Astrocyte (in vitro differentiated cells and primary cell): ENCODE data around the gene DAGLA. TPM values are rescaled to one million over a fixed set of nuclear protein-coding genes. Genes with fewer than 3 reads are reported as not detected.

Experiments used
- DNase-seq: peaks from one replicate; pipeline ENCODE4 v3.0.0-alpha.2; 2010; ENCODE audit warnings: low read depth
- FAIRE-seq: peaks from 2 replicates; lab custom pipeline; 2011; peaks lifted over from hg19 to GRCh38; lab: Jason Lieb, UNC
- H2AFZ ChIP-seq: 2 replicates; pipeline ENCODE4 v1.6.0; 2012; ENCODE audit warnings: low read depth, low read length, inconsistent platforms
- H3K27ac ChIP-seq: 2 replicates; pipeline ENCODE4 v1.5.1; 2011; ENCODE audit warnings: low read depth, low read length, inconsistent platforms
- H3K27me3 ChIP-seq: 2 replicates; pipeline ENCODE4 v1.6.0; 2011; ENCODE audit warnings: low read length, inconsistent platforms; ENCODE audit not compliant: insufficient read depth
- H3K36me3 ChIP-seq: 2 replicates; pipeline ENCODE4 v1.5.1; 2011; ENCODE audit warnings: low read length, inconsistent platforms; ENCODE audit not compliant: insufficient read depth
- H3K4me1 ChIP-seq: 2 replicates; pipeline ENCODE4 v1.5.1; 2011; ENCODE audit warnings: low read length, inconsistent platforms; ENCODE audit not compliant: insufficient read depth
- H3K4me2 ChIP-seq: 2 replicates; pipeline ENCODE4 v1.6.0; 2012; ENCODE audit warnings: low read length, inconsistent platforms
- H3K4me3 ChIP-seq: 2 replicates; pipeline ENCODE4 v1.5.1; 2011; ENCODE audit warnings: low read depth, mild to moderate bottlenecking, low read length, inconsistent platforms; ENCODE audit not compliant: insufficient read depth
- H3K79me2 ChIP-seq: 2 replicates; pipeline ENCODE4 v1.6.0; 2012; ENCODE audit warnings: mild to moderate bottlenecking, low read length, inconsistent platforms; ENCODE audit not compliant: insufficient read depth
- H3K9ac ChIP-seq: 2 replicates; pipeline ENCODE4 v1.6.0; 2012; ENCODE audit warnings: mild to moderate bottlenecking, low read length, inconsistent platforms
- H3K9me3 ChIP-seq: 2 replicates; pipeline ENCODE4 v1.5.1; 2012; ENCODE audit warnings: low read depth, mild to moderate bottlenecking, low read length, inconsistent platforms; ENCODE audit not compliant: insufficient read depth
- H4K20me1 ChIP-seq: 2 replicates; pipeline ENCODE4 v1.6.0; 2012; ENCODE audit warnings: low read length, inconsistent platforms; ENCODE audit not compliant: insufficient read depth
- H3K27ac Mint-ChIP-seq: one replicate; pipeline ENCODE4 v1.8.0; 2021; ENCODE audit warnings: mild to moderate bottlenecking, mixed read lengths; ENCODE audit not compliant: unreplicated experiment
- H3K27me3 Mint-ChIP-seq: one replicate; pipeline ENCODE4 v1.8.0; 2021; ENCODE audit warnings: low read depth, mixed read lengths; ENCODE audit not compliant: unreplicated experiment
- H3K36me3 Mint-ChIP-seq: one replicate; pipeline ENCODE4 v1.8.0; 2021; ENCODE audit warnings: low read depth, mixed read lengths; ENCODE audit not compliant: unreplicated experiment
- H3K4me1 Mint-ChIP-seq: one replicate; pipeline ENCODE4 v1.8.0; 2021; ENCODE audit warnings: low read depth, mixed read lengths; ENCODE audit not compliant: unreplicated experiment
- H3K4me3 Mint-ChIP-seq: one replicate; pipeline ENCODE4 v1.8.0; 2021; ENCODE audit warnings: mild to moderate bottlenecking, moderate library complexity, mixed read lengths; ENCODE audit not compliant: unreplicated experiment
- H3K9me3 Mint-ChIP-seq: one replicate; pipeline ENCODE4 v1.8.0; 2021; ENCODE audit warnings: mild to moderate bottlenecking, mixed read lengths; ENCODE audit not compliant: unreplicated experiment
- CTCF ChIP-seq: IDR thresholded peaks from 2 replicates; pipeline ENCODE4 v1.5.1; 2011; ENCODE audit warnings: low read depth, mild to moderate bottlenecking, inconsistent platforms, low read length, moderate library complexity; ENCODE audit not compliant: insufficient read depth
- EZH2 ChIP-seq: IDR thresholded peaks from 2 replicates; pipeline ENCODE4 v1.6.1; 2012; ENCODE audit warnings: mild to moderate bottlenecking, low read length, inconsistent platforms; ENCODE audit not compliant: insufficient read depth
- total RNA-seq: library from RNA; stranded (reverse); gene quantifications from 2 replicates; pipeline ENCODE4 v1.2.1, GENCODE V29; 2021

The DAGLA gene
- total RNA-seq, 1 donor from 2014 or later, result 5.5 TPM

GRCh38 chr11:61704838-61705237 is 24.6 kb downstream of the DAGLA start:
- H3K9ac ChIP-seq, result no peak overlapping the region
- H3K79me2 ChIP-seq, result peaks cover 3% of the 10 kb centered on the region
- no peak for DNase-seq
- peaks cover 46% of the 10 kb centered on the region for H4K20me1 ChIP-seq
- no peaks in the 10 kb centered on the region for H3K9me3 ChIP-seq
- H3K4me1 ChIP-seq, result peaks cover 9% of the 10 kb centered on the region
- no peak overlapping the region for H2AFZ ChIP-seq
- H3K27ac ChIP-seq, result no peak overlapping the region
- no peak overlapping the region for H3K27ac Mint-ChIP-seq
- H3K4me3 ChIP-seq, result no peak overlapping the region
- H3K36me3 Mint-ChIP-seq, result no peaks in the 10 kb centered on the region
- no peaks in the 10 kb centered on the region for H3K36me3 ChIP-seq
- no peak overlapping the region for H3K4me2 ChIP-seq
- H3K27me3 Mint-ChIP-seq, result peaks cover 38% of the 10 kb centered on the region
- no peak for FAIRE-seq
- H3K4me1 Mint-ChIP-seq, result peaks cover 16% of the 10 kb centered on the region
- no peaks in the 10 kb centered on the region for H3K27me3 ChIP-seq
- no peak for TF ChIP-seq CTCF
- no peak for TF ChIP-seq EZH2
- no peak overlapping the region for H3K4me3 Mint-ChIP-seq
- no peaks in the 10 kb centered on the region for H3K9me3 Mint-ChIP-seq

- H3K9me3 ChIP-seq, result no peaks in the 10 kb centered on the region
- Mint-ChIP-seq H3K27ac (no peak overlapping the region), H3K4me3 (no peak overlapping the region), H3K4me1 (peaks cover 4% of the 10 kb centered on the region), H3K27me3 (peaks cover 33% of the 10 kb centered on the region), H3K9me3 (no peaks in the 10 kb centered on the region), H3K36me3 (no peaks in the 10 kb centered on the region)
- peaks cover 3% of the 10 kb centered on the region for H3K79me2 ChIP-seq
- H3K36me3 ChIP-seq, result no peaks in the 10 kb centered on the region
- no peak overlapping the region for H3K27ac ChIP-seq
- peaks cover 39% of the 10 kb centered on the region for H4K20me1 ChIP-seq
- no peak overlapping the region for H2AFZ ChIP-seq
- H3K4me1 ChIP-seq, result no peaks in the 10 kb centered on the region
- no peaks in the 10 kb centered on the region for H3K27me3 ChIP-seq
- TF ChIP-seq CTCF (no peak), EZH2 (no peak)
- no peak for DNase-seq
- no peak for FAIRE-seq
- no peak overlapping the region for H3K9ac ChIP-seq
- no peak overlapping the region for H3K4me3 ChIP-seq
- no peak overlapping the region for H3K4me2 ChIP-seq
Observed at GRCh38 chr11:61706452-61707400, 26.5 kb downstream of the DAGLA start.

- FAIRE-seq, result no peak
Observed at GRCh38 chr11:61707574-61707973, 27.4 kb downstream of the DAGLA start.

More at GRCh38 chr11:61707574-61707973, 27.4 kb downstream of the DAGLA start:
- peaks cover 3% of the 10 kb centered on the region for H3K79me2 ChIP-seq
- H3K36me3 ChIP-seq, result no peaks in the 10 kb centered on the region
- no peaks in the 10 kb centered on the region for H3K36me3 Mint-ChIP-seq
- H3K4me3 Mint-ChIP-seq, result no peak overlapping the region
- no peak overlapping the region for H3K4me2 ChIP-seq
- H2AFZ ChIP-seq, result no peak overlapping the region
- no peak overlapping the region for H3K27ac Mint-ChIP-seq
- DNase-seq, result no peak
- no peak overlapping the region for H3K27ac ChIP-seq
- no peaks in the 10 kb centered on the region for H3K4me1 ChIP-seq
- H3K4me3 ChIP-seq, result no peak overlapping the region
- peaks cover 39% of the 10 kb centered on the region for H4K20me1 ChIP-seq
- no peaks in the 10 kb centered on the region for H3K9me3 Mint-ChIP-seq
- H3K27me3 Mint-ChIP-seq, result peaks cover 34% of the 10 kb centered on the region
- no peak for TF ChIP-seq CTCF
- TF ChIP-seq EZH2, result no peak
- peaks cover 4% of the 10 kb centered on the region for H3K4me1 Mint-ChIP-seq
- H3K9me3 ChIP-seq, result no peaks in the 10 kb centered on the region
- no peaks in the 10 kb centered on the region for H3K27me3 ChIP-seq
- no peak overlapping the region for H3K9ac ChIP-seq
